Parathyroid adenoma (tissue), 2 donors: ENCODE results near the gene DCAF15.

Source experiments
- H2AFZ ChIP-seq: fragments of 300-600 bp; sonication (generic); one replicate; pipeline ENCODE4 v1.7.0; 2017; ENCODE audit warnings: antibody characterized with exemption, mild to moderate bottlenecking
- H3K27ac ChIP-seq: fragments of 300-600 bp; sonication (generic); one replicate; pipeline ENCODE4 v1.7.0; 2017
- H3K27me3 ChIP-seq: fragments of 300-600 bp; sonication (generic); one replicate; pipeline ENCODE4 v1.7.0; 2017; ENCODE audit warnings: low read length; ENCODE audit not compliant: control insufficient read depth, insufficient read depth
- H3K36me3 ChIP-seq: fragments of 300-600 bp; sonication (generic); one replicate; pipeline ENCODE4 v1.7.0; 2017; ENCODE audit warnings: low read length; ENCODE audit not compliant: control insufficient read depth, insufficient read depth
- H3K4me1 ChIP-seq: fragments of 300-600 bp; sonication (generic); one replicate; pipeline ENCODE4 v1.7.0; 2017; ENCODE audit warnings: control low read depth
- H3K4me2 ChIP-seq: fragments of 300-600 bp; sonication (generic); one replicate; pipeline ENCODE4 v1.7.0; 2017; ENCODE audit warnings: low read length
- H3K4me3 ChIP-seq: fragments of 300-600 bp; sonication (generic); one replicate; pipeline ENCODE4 v1.7.0; 2017; ENCODE audit warnings: low read depth, low read length
- H3K79me2 ChIP-seq: fragments of 300-600 bp; sonication (generic); one replicate; pipeline ENCODE4 v1.7.0; 2017; ENCODE audit warnings: control low read depth
- H3K9ac ChIP-seq: fragments of 300-600 bp; sonication (generic); one replicate; pipeline ENCODE4 v1.7.0; 2017; ENCODE audit warnings: mild to moderate bottlenecking
- H3K9me3 ChIP-seq: fragments of 300-600 bp; sonication (generic); one replicate; pipeline ENCODE4 v1.7.0; 2017; ENCODE audit warnings: low read length; ENCODE audit not compliant: control insufficient read depth
- TF ChIP-seq, protein P1 (sequence below): fragments of 300-600 bp; sonication (generic); IDR thresholded peaks from one replicate; pipeline ENCODE4 v1.7.0; 2017; ENCODE audit warnings: antibody characterized with exemption, mild to moderate bottlenecking
- donor health status: primary hyperparathyroidism.

DCAF15 gene

GRCh38 chr19:13906910-13907309, 45.4 kb upstream of the DCAF15 start:
- TF ChIP-seq, protein P1, sequence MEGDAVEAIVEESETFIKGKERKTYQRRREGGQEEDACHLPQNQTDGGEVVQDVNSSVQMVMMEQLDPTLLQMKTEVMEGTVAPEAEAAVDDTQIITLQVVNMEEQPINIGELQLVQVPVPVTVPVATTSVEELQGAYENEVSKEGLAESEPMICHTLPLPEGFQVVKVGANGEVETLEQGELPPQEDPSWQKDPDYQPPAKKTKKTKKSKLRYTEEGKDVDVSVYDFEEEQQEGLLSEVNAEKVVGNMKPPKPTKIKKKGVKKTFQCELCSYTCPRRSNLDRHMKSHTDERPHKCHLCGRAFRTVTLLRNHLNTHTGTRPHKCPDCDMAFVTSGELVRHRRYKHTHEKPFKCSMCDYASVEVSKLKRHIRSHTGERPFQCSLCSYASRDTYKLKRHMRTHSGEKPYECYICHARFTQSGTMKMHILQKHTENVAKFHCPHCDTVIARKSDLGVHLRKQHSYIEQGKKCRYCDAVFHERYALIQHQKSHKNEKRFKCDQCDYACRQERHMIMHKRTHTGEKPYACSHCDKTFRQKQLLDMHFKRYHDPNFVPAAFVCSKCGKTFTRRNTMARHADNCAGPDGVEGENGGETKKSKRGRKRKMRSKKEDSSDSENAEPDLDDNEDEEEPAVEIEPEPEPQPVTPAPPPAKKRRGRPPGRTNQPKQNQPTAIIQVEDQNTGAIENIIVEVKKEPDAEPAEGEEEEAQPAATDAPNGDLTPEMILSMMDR: no peak
- Histone ChIP-seq H3K79me2 (peaks cover 7% of the 10 kb centered on the region), H3K27ac (no peak overlapping the region), H3K9me3 (no peaks in the 10 kb centered on the region), H3K4me3 (peak overlapping the region; percentile 83), H3K4me1 (peaks cover 6% of the 10 kb centered on the region), H2AFZ (peak overlapping the region; percentile 99), H3K36me3 (no peaks in the 10 kb centered on the region), H3K4me2 (peak overlapping the region; percentile 91), H3K27me3 (no peaks in the 10 kb centered on the region), H3K9ac (no peak overlapping the region)

DNA sequence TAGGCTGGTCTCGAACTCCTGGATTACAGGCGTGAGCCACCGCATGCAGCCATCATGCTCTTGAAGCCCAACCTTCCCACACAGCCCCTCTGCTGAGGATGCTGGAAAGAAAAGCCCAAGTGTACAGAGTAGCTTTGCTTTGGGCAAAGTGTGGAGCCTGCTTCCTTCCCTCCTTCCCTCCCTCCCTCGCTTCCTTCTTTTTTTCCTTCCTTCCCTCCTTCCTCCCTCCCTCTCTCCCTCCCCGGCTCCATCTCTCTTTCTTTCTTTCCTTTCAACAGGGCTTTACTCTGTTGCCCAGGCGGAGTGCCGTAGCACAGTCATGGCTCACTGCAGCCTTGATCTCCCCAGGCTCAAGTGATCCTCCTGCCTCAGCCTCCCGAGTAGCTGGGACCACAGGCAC, 43.6 kb upstream of the DCAF15 start:
- Histone ChIP-seq H2AFZ (no peak overlapping the region), H3K4me1 (peaks cover 6% of the 10 kb centered on the region), H3K4me3 (no peak overlapping the region), H3K4me2 (no peak overlapping the region), H3K36me3 (no peaks in the 10 kb centered on the region), H3K79me2 (peaks cover 7% of the 10 kb centered on the region), H3K9ac (no peak overlapping the region), H3K27me3 (no peaks in the 10 kb centered on the region), H3K9me3 (no peaks in the 10 kb centered on the region), H3K27ac (no peak overlapping the region)
- TF ChIP-seq, protein P1: no peak

DNA sequence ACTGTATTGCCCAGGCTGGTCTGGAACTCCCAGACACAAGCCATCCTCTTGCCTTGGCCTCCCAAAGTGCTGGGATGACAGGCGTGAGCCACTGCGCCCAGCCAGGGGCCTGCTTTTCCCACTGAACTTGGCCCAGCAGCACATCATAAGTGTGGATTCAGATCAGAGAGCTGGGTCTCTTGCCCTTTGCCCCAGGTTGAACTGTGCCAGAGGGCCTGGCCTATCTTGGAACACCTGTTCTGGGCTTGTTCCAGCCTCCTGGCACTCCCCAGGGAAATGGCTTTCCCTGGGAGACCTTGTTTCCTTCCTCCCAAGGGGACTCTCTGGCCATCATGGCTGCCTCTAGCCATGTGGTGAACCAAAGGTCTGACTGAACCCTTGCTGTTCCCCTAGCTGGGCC, 42.9 kb upstream of the DCAF15 start:
- no peak overlapping the region for H2AFZ ChIP-seq
- no peak overlapping the region for H3K4me2 ChIP-seq
- peaks cover 6% of the 10 kb centered on the region for H3K4me1 ChIP-seq
- H3K27ac ChIP-seq: no peak overlapping the region
- H3K36me3 ChIP-seq: no peaks in the 10 kb centered on the region
- H3K79me2 ChIP-seq: peaks cover 7% of the 10 kb centered on the region
- no peak overlapping the region for H3K9ac ChIP-seq
- H3K27me3 ChIP-seq: no peaks in the 10 kb centered on the region
- no peak overlapping the region for H3K4me3 ChIP-seq
- TF ChIP-seq, protein P1: no peak
- no peaks in the 10 kb centered on the region for H3K9me3 ChIP-seq

- Histone ChIP-seq H3K4me1 (no peaks in the 10 kb centered on the region), H3K9ac (no peak overlapping the region), H3K36me3 (no peaks in the 10 kb centered on the region), H3K79me2 (no peaks in the 10 kb centered on the region), H3K9me3 (no peaks in the 10 kb centered on the region), H3K27ac (no peak overlapping the region), H3K4me3 (no peak overlapping the region), H2AFZ (no peak overlapping the region), H3K27me3 (no peaks in the 10 kb centered on the region), H3K4me2 (no peak overlapping the region)
- TF ChIP-seq, protein P1: no peak
These were observed 39.0 kb upstream of the DCAF15 start for GRCh38 chr19:13913352-13913751.

- Histone ChIP-seq H3K79me2 (no peaks in the 10 kb centered on the region), H3K4me1 (no peaks in the 10 kb centered on the region), H3K4me2 (no peak overlapping the region), H3K9ac (no peak overlapping the region), H3K27ac (no peak overlapping the region), H3K4me3 (no peak overlapping the region), H2AFZ (no peak overlapping the region), H3K9me3 (no peaks in the 10 kb centered on the region), H3K36me3 (no peaks in the 10 kb centered on the region), H3K27me3 (no peaks in the 10 kb centered on the region)
- TF ChIP-seq, protein P1: no peak
These were observed 37.5 kb upstream of the DCAF15 start for GRCh38 chr19:13914777-13915176.
